HCT116 (cell line): ENCODE measurements around the gene MAP4K2.

Experiments
- CEBPB ChIP-seq: IDR thresholded peaks from 2 replicates; pipeline ENCODE4 v1.6.1; 2012; ENCODE audit warnings: low read depth
- EZH2 ChIP-seq: fragments of 200-600 bp; sonication (generic); IDR thresholded peaks from 2 replicates; pipeline ENCODE4 v1.6.1; 2017; ENCODE audit warnings: antibody characterized with exemption, mixed run types
- FOSL1 ChIP-seq: IDR thresholded peaks from 2 replicates; pipeline ENCODE4 v1.6.1; 2012; ENCODE audit warnings: low read depth
- POLR2A ChIP-seq: IDR thresholded peaks from 2 replicates; pipeline ENCODE4 v1.7.0; 2011; ENCODE audit warnings: borderline replicate concordance; ENCODE audit not compliant: insufficient read depth, insufficient read length; ENCODE audit errors: extremely low read depth
- TF ChIP-seq, protein P1 (sequence below), 3 experiments: fragments of 200-600 bp in 1 of 3; sonication (generic) in 1 of 3; IDR thresholded peaks in 2 of 3; conservative IDR thresholded peaks in 1 of 3; 2 replicates each; pipeline ENCODE4 v1.5.1; 2012 to 2017; ENCODE audit warnings: low read depth in 2 of 3, low read length in 2 of 3, antibody characterized with exemption in 1 of 3, borderline replicate concordance in 1 of 3, control low read depth in 1 of 3, mild to moderate bottlenecking in 1 of 3, mixed read lengths in 1 of 3, mixed run types in 1 of 3, moderate library complexity in 1 of 3; ENCODE audit not compliant: insufficient read depth in 1 of 3
- TF ChIP-seq, protein P2 (sequence below): IDR thresholded peaks from 2 replicates; pipeline ENCODE4 v1.6.1; 2012

- TF ChIP-seq CEBPB (no peak), EZH2 (no peak), POLR2A (no peak), FOSL1 (no peak)
- TF ChIP-seq, protein P1, sequence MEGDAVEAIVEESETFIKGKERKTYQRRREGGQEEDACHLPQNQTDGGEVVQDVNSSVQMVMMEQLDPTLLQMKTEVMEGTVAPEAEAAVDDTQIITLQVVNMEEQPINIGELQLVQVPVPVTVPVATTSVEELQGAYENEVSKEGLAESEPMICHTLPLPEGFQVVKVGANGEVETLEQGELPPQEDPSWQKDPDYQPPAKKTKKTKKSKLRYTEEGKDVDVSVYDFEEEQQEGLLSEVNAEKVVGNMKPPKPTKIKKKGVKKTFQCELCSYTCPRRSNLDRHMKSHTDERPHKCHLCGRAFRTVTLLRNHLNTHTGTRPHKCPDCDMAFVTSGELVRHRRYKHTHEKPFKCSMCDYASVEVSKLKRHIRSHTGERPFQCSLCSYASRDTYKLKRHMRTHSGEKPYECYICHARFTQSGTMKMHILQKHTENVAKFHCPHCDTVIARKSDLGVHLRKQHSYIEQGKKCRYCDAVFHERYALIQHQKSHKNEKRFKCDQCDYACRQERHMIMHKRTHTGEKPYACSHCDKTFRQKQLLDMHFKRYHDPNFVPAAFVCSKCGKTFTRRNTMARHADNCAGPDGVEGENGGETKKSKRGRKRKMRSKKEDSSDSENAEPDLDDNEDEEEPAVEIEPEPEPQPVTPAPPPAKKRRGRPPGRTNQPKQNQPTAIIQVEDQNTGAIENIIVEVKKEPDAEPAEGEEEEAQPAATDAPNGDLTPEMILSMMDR (IDR thresholded peaks at IDR 0.05 in 2 of 3, conservative IDR thresholded peaks at IDR 0.05 in 1 of 3; ENCODE audit: borderline replicate concordance in 1 of 3, insufficient read depth in 1 of 3, low read depth in 2 of 3, low read length in 2 of 3) = no peak
- TF ChIP-seq, protein P2, sequence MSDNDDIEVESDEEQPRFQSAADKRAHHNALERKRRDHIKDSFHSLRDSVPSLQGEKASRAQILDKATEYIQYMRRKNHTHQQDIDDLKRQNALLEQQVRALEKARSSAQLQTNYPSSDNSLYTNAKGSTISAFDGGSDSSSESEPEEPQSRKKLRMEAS = no peak
Observed at GRCh38 chr11:64832467-64833197, 29.6 kb upstream of the MAP4K2 start.
